KOPT-K1 (cell line): ENCODE measurements around the gene PGF.

Source experiments
- H3K27ac ChIP-seq: fragments of 200-600 bp; sonication (generic); 2 replicates; pipeline ENCODE4 v1.5.1; 2016; ENCODE audit warnings: antibody characterized with exemption, mild to moderate bottlenecking, low read depth, low read length; ENCODE audit not compliant: poor library complexity, severe bottlenecking
- H3K36me3 ChIP-seq: fragments of 200-600 bp; sonication (generic); 2 replicates; pipeline ENCODE4 v1.5.1; 2017; ENCODE audit warnings: antibody characterized with exemption, mild to moderate bottlenecking, low read length, moderate library complexity; ENCODE audit not compliant: insufficient read depth
- H3K9me3 ChIP-seq: fragments of 200-600 bp; sonication (generic); 2 replicates; pipeline ENCODE4 v1.5.1; 2017; ENCODE audit warnings: antibody characterized with exemption, low read length, mild to moderate bottlenecking; ENCODE audit not compliant: insufficient read depth, poor library complexity, severe bottlenecking

Gene PGF

GRCh38 chr14:74913393-74913910, 41.9 kb downstream of the PGF start:
- no peaks in the 10 kb centered on the region for H3K9me3 ChIP-seq
- H3K27ac ChIP-seq, result no peak overlapping the region
- no peaks in the 10 kb centered on the region for H3K36me3 ChIP-seq

GRCh38 chr14:74912801-74913200, 42.6 kb downstream of the PGF start:
- no peaks in the 10 kb centered on the region for H3K9me3 ChIP-seq
- H3K36me3 ChIP-seq, result no peaks in the 10 kb centered on the region

GRCh38 chr14:74912111-74912510, 43.3 kb downstream of the PGF start:
- H3K9me3 ChIP-seq, result no peaks in the 10 kb centered on the region
- no peak overlapping the region for H3K27ac ChIP-seq
- H3K36me3 ChIP-seq, result peaks cover 5% of the 10 kb centered on the region; the same call in 1 of the 2 replicates

More at GRCh38 chr14:74912801-74913200, 42.6 kb downstream of the PGF start:
- H3K27ac ChIP-seq, result no peak overlapping the region

- Histone ChIP-seq H3K27ac (no peak overlapping the region), H3K36me3 (peaks cover 9% of the 10 kb centered on the region; the same call in 1 of the 2 replicates), H3K9me3 (no peaks in the 10 kb centered on the region)
These were observed 43.7 kb downstream of the PGF start for GRCh38 chr14:74911704-74912103.

- peaks cover 12% of the 10 kb centered on the region; the same call in 1 of the 2 replicates for H3K36me3 ChIP-seq
- no peak overlapping the region for H3K27ac ChIP-seq
These were observed 44.2 kb downstream of the PGF start for GRCh38 chr14:74911221-74911620.

GRCh38 chr14:74910556-74910955, 44.8 kb downstream of the PGF start:
- no peaks in the 10 kb centered on the region for H3K9me3 ChIP-seq
- H3K36me3 ChIP-seq, result peaks cover 18% of the 10 kb centered on the region; the same call in 1 of the 2 replicates
- H3K27ac ChIP-seq, result no peak overlapping the region

More at GRCh38 chr14:74911221-74911620, 44.2 kb downstream of the PGF start:
- H3K9me3 ChIP-seq, result no peaks in the 10 kb centered on the region

- Histone ChIP-seq H3K36me3 (peaks cover 25% of the 10 kb centered on the region), H3K9me3 (no peaks in the 10 kb centered on the region), H3K27ac (no peak overlapping the region)
These were observed 45.5 kb downstream of the PGF start for GRCh38 chr14:74909911-74910310.

GRCh38 chr14:74909501-74909900, 45.9 kb downstream of the PGF start:
- Histone ChIP-seq H3K36me3 (peaks cover 29% of the 10 kb centered on the region), H3K27ac (no peak overlapping the region), H3K9me3 (no peaks in the 10 kb centered on the region)

- Histone ChIP-seq H3K36me3 (peaks cover 35% of the 10 kb centered on the region), H3K27ac (no peak overlapping the region)
These were observed 46.5 kb downstream of the PGF start for GRCh38 chr14:74908861-74909341.

GRCh38 chr14:74907744-74908143, 47.7 kb downstream of the PGF start:
- H3K27ac ChIP-seq, result no peak overlapping the region

More at GRCh38 chr14:74908861-74909341, 46.5 kb downstream of the PGF start:
- no peaks in the 10 kb centered on the region for H3K9me3 ChIP-seq

GRCh38 chr14:74906925-74907521, 48.4 kb downstream of the PGF start:
- peaks cover 53% of the 10 kb centered on the region for H3K36me3 ChIP-seq
- no peak overlapping the region for H3K27ac ChIP-seq
- no peaks in the 10 kb centered on the region for H3K9me3 ChIP-seq

More at GRCh38 chr14:74907744-74908143, 47.7 kb downstream of the PGF start:
- Histone ChIP-seq H3K36me3 (peaks cover 46% of the 10 kb centered on the region), H3K9me3 (no peaks in the 10 kb centered on the region)

- Histone ChIP-seq H3K27ac (no peak overlapping the region), H3K9me3 (no peaks in the 10 kb centered on the region), H3K36me3 (peaks cover 67% of the 10 kb centered on the region)
These were observed 49.7 kb downstream of the PGF start for GRCh38 chr14:74905595-74906142.

- Histone ChIP-seq H3K9me3 (no peaks in the 10 kb centered on the region), H3K27ac (no peak overlapping the region), H3K36me3 (peaks cover 75% of the 10 kb centered on the region)
These were observed 50.5 kb downstream of the PGF start for GRCh38 chr14:74904635-74905503.

- Histone ChIP-seq H3K27ac (no peak overlapping the region), H3K36me3 (peaks cover 92% of the 10 kb centered on the region), H3K9me3 (no peaks in the 10 kb centered on the region)
These were observed 52.3 kb downstream of the PGF start for GRCh38 chr14:74902941-74903705.
